HuH-7 (cell line): Measurements from ENCODE around the gene RNF111.

Experiments used
- DNase-seq: peaks from one replicate; pipeline ENCODE4 v3.0.0; 2011; ENCODE audit warnings: low spot score

Gene RNF111

DNA sequence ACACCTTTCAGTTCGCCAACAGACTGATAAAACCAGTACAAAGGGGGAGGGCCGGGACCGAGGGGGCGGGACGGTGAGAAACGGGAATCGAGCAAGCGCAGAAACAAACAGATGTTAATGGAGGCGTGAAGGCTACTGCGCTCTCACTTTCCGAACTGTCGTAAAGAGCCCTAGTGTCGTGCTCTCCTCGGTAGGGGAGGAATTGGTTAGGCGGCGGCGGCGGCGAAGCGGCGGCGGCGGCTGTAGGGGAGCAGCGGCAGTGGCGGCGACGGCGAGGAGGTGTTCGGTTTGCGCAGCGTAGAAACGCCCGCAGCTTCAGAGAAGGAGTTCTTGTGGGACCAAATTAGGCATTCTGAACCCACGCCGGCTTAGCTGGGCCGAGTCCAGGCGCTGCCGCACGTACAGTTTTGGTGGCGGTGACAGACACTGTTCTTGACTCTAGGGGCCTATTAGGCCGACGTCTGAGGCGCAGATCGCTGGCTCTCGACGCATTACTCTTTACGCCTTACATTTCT is at the start of gene RNF111:
Gene RNF111 (plus strand): TSS at position 173 of the 515 bp plus-strand sequence. CDS start 43,160 bp downstream, outside the sequence.
- DNase-seq: peak; percentile 82

DNA sequence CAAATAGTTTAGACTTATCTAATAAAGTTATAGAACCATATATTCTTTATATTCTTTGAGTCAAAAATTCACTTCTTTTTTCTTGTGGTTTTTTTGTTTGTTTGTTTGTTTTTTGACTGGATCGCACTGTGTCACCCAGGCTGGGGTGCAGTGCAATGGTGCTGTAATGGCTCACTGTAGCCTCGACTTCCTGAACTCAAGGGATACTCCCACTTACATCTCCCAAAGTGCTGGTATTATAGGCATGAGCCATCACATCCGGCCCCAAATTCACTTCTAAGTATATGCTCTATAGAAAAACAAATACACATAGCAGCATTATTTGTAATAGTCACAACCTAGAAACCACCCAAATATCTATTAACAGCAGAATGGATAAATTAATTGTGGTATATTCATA is 40.3 kb upstream of the RNF111 start:
- DNase-seq: no peak

DNA sequence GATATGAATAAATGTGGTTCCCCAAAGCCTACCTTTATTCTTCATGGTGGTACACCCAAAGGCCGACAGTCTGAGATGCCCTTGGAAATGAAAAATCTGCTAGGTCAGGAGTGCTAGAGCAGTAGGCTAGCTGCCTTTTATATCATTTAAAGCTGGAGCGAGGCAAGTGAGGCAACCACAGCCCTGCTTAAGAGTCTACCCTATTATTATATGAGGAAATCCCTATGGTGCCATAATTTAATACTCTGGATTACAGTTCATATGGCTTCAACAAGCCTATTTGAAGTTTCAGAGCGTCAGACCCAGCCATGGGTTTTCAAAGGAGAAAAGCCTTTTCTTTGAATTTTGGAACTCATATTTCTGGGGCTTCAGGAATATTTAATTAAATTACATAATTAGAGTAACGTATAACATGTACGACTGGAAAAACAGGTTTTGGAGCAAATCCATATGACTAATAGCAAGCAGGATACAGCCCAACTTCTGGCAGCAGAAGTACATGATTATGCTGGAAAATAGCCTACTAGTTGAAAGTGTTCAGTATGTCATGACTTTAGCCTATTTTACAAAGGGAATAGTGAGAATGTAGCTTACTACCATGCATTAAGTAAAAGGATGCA is 36.0 kb upstream of the RNF111 start:
- no peak for DNase-seq

DNA sequence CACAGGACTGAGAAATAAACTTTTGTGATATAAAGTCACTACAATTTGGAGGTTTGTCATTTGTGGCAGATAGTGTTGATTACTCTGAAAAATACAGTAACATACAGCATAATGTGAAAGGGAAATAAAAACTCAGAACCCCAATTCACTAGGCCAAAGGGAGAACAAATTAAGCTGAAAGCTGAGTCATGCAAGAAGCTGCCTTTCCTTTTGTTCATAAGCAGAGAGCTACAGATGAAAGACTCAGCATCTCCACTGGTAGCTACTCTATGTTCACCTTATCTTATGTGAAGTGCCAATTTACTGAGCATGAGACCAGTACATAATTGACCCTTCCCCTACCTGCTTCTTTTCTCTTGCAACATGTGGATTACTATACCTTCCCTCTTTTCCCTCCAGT is 34.7 kb upstream of the RNF111 start:
- DNase-seq: no peak

DNA sequence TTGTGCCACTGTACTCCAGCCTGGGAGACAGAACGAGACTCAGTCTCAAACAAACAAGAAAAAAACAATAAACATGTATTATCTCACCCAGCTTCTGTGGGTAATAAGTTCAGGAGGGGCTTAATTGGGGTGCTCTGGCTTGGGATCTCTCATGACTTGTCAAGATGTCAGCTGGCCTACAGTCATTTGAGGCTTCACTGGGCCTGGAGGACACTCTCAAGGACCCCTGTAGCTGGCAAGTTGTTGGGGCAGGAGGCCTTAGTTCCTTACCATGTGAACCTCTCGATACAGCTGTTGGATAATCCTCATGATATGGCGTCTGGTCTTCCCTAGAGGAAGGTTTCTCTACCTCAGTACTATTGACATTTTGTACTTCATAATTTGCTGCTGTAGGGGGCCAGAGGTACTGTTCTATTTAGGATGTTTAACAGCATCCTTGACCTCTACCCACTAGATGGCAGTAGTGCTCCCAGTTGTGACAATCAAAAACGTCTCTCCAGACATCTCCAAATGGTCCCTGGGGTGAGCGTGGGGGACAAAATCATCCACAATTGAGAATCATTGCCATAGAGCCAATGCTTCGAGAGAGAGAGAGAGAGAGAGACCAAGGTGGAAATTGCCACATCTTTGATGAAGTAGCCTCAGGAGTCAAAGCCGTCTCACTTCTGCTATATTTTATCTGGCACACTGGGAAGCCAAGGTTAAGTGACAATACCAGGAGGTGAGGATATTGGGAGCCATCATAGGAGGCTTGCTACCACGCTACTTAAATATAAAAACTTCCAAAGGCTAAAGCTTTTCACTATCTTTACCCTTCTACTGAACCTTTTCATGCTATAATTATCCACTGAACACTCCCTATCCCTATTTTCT is 30.1 kb upstream of the RNF111 start:
- peak; percentile 42 for DNase-seq

DNA sequence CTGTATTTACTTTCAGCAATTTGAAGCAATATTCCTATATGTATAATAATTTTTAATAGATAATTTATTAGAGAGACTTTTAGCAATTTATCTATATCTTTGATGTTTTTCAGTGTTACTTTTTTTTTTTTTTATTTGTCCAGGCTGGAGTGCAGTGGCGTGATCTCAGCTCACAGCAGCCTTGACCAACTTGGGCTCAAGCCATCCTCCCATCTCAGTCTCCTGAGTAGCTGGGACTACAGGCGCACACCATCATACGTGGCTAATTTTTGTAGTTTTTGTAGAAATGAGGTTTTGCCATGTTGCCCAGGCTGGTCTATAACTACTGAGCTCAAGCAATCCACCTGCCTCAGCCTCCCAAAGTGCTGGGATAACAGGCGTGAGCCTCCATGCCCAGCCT is 28.7 kb upstream of the RNF111 start:
- DNase-seq: no peak

DNA sequence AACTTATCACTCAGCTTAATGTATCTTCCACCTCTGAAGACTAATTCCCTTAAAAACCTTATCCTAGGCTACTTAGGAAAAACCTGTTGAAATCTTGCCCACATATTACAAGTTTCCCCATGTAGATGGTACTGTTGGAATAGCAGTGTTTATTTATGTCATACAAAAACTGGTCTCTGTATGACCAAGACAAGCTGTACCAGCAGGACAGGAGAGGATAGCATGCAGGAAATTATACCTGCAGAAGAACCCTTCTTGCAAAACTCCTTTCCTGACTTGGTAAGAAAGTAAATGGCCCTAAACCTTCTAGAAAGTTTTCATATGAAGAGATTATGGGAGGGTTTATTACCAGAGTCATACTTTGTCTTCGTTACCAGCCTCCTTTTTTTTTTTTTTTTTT is 25.3 kb upstream of the RNF111 start:
- DNase-seq: no peak

DNA sequence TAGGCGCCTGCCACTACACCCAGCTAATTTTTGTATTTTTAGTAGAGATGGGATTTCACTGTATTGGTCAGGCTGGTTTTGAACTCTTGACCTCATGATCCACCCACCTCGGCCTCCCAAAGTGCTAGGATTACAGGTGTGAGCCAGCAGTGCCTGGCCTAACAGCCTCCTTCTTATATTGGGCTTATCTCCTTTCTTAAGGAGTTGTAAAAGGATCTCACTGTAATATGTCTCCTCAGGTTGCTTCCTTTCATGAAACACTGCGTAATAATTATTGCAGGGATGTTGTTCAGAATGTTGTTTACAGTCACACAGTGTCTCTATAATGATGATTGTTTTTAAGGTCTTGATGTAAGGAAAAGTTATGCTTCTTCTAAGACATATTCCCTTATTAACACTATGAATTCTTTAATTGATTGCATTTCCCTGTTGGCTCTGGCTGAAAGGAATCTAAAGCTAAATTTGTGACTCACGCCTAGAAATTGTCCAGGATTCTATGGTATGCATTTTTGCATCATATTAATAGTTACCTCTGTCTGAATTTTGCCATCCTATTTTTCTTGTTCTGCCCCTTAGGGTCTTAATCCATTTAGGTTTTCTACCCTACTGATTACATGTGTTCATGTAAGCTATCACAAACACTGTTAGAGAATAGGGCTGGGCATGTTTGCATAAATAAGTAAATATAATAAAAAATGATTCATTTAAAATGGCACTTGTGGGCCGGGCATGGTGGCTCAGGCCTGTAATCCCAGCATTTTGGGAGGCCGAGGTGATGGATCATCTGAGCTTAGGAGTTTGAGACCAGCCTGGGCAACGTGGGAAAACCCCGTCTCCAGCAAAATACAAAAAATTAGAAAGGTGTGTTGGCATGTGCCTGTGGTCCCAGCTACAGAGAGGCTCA is 24.5 kb upstream of the RNF111 start:
- DNase-seq: no peak

DNA sequence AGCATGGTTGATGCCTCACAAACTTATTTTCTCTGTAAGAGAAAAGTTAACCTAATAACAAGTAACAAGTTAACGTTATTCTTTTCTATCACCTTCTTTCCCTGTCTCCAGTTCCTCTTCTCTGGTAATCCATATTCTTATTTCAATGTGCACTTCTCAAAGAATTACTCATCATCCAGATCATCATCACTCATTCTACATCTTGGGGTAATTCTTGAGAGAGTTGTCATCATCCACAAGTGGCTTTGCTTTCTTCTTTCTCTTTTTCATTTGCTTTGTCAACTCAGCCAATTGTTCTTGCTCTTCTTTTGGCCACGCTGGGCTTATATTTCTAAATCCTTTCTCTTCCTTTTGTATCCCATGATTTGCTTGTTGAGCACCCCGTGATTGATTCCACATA is 20.8 kb upstream of the RNF111 start:
- DNase-seq: no peak

DNA sequence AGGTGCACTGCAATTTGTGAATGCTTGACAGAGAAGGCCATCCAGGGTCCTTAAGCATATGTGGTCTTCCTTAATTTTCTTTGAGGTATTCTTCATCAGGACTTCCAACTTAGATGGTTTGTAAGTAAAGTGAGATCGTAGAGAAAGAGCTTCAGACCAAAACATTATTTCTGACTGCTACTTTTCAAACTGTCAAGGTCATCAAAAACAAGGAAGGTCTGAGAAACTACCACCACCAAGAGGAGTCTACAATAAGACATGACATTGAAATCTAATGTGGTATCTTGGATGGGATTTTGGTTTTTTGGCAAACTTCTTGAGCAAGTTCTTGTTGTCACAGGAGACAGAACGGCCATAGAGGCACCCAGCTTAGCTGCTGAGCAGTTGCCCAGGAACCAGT is 20.0 kb upstream of the RNF111 start:
- DNase-seq: no peak

DNA sequence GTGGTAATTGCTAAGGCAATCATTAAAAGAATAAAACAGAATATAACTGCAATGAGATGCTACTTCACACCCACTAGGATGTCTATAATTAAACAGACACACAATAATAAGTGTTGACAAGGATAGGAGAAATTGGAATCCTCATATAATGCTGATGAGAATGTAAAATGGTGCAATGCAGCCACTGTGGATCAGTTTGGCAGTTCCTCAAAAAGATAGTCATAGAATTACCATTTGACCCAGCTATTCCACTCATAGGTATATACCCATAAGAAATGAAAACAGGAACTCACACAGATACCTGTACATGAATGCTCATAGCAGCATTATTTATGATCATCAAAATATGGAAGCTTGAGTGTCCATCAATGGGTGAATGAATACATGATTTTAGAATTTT is 9.6 kb upstream of the RNF111 start:
- DNase-seq: no peak

DNA sequence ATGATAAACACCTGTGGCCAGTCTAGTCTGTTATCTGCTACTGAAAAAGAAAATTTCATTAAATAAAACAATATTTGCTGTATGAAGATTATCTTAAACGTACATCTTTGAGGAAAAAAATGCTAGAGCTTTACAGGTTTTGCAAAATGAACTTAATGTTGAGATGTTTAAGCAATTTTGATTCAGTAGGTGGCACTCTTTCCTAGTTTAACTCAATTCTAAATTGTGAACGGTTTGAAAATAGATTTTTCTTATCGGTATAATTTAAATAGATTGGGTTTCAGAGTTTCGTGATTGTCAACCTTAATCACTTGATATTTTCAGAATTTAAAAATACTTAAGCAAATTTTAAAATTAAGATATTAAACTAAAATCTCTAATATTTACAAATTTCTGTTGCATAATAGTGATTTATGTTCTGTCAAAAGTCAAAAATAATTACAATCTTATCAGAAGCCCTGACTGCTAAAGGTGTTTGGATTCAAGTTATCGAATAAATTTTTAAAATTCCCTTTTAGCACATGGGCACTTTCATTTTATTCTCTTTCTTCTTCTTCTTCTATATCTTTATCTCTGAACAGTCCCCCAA is 7.0 kb upstream of the RNF111 start:
- peak; percentile 12 for DNase-seq

DNA sequence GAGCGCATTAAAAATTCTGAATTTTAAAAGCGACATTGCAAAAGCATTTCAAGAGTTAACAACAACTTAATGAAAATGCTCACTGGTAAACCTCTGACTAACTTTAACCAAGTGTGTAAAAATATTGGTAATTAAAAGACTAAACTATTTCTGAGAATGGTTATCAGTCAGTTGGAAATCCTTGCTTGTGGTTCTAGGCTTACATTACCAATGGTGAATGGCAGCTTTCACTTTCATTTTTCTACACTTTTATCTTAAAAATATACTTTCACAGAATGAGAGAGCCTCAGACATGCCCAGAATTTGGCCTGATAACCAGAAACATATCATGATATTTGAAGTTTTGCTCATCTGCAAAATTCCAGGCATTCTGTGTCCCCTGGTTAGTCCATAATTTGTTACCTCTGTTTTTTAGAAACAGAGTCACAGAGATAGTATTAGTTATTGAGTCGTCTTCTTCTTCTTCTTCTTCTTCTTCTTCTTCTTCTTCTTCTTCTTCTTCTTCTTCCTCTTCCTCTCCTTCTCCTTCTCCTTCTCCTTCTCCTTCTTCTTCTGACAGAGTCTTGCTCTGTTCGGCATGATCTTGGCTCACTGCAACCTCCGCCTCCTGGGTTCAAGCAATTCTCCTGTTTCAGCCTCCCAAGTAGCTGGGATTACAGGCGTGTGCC is 5.5 kb upstream of the RNF111 start:
- no peak for DNase-seq

DNA sequence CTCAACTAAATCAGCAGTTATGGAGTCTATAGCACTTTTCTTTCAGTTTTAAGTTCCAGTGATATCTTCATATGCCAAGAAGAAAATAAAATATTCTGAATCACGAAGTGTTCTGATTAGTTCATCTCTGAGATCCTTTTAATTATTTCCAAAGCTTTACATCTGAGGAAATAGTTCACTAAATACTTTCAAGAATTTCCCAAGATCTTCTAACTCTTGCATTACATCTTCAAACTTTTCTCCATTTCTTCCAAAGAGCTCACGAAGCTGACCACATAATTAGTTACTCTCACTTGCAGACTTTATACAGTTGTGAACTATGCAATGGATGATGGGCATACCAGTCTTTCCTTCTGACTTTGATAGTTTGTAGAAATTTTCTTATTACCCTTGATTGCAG is 4.2 kb upstream of the RNF111 start:
- no peak for DNase-seq

DNA sequence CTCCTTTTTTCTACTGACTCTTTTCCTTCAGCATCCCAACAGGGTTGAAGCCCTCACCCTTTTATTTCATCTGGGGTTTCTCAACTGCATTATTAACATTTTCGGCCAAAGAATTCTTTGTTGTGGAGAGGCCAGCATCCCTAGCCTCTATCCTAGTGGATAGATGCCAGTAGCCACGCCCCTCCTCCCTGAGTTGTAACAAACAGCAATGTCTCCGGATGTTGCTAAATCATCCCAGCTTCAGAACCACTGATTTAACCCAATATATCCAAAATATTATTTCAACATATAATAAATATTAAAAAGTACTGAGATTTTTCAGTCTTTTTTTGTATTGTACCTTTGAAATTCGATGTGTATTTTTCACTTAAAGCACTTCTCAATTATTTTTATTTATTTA is 2.0 kb upstream of the RNF111 start:
- DNase-seq: no peak

DNA sequence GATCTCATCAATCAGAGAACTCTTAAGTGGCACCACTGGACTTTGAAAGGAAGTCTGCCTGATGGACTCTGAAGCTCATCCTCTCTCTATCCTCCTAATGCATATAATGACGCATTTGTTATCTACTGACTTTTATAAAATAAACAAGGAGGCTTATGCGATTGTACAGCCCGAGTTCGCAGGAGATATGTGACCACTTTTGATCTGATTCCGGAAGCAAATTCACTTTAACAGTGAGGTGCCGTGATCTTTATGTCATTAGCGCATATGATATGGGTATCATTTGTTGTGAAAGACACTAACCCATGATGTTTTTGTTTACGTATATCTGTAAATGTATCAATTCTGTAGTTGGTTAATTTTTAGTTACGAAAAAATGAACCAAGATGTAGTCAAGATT is 427 bp upstream of the RNF111 start:
- DNase-seq: peak; percentile 7

DNA sequence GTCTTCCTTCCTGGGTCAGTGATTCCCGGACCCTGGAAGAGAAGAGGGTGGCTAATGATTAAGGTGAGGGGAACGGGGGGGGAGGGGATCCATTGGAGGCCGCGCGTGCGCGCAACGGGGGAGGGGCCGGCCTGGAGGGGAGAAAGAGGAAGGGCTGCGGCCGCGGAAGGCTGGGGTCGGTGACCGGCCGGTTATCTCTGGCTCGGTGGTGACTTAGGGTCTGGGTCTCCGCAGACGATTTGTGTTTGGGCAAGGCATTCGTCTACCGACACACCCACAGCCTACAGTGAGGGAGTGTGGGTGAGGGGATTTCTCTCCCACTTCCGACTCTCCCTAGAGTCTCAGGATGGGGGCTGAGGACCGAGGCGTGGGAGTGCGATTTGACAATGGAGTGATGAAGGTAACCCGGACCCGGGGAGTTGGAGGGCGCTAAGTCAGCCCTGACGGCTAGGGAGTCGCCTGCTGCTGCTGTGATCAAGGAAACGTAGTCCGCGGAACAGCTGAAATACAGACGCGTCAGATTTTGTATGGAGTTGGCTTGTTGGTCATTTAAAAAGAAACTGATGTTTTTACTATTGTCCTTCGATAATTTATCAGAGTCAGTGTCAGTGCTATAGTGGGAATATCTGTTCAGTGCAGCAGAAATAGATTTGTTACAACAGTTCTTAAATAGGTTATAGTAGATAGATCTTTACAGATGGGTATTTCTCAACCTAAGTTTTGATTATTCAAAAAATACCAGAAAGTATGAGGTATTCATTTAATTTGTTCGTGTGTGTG is 733 bp downstream of the RNF111 start:
- peak; percentile 67 for DNase-seq

DNA sequence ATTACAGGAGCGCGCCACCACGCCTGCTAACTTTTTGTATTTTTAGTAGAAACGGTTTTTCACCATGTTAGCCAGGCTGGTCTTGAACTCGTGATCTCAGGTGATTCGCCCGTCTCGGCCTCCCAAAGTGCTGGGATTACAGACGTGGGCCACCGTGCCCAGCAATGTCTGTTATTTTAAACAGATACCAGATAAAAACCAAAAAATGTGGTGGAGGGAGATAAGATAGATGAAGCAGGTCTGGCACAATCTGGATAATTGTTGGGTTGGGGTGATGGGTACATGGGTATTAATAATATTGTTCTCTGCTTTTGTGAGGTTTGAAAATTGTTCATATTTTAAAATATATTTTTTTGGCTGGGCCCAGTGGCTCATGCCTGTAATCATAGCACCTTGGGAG is 4.7 kb downstream of the RNF111 start:
- no peak for DNase-seq

DNA sequence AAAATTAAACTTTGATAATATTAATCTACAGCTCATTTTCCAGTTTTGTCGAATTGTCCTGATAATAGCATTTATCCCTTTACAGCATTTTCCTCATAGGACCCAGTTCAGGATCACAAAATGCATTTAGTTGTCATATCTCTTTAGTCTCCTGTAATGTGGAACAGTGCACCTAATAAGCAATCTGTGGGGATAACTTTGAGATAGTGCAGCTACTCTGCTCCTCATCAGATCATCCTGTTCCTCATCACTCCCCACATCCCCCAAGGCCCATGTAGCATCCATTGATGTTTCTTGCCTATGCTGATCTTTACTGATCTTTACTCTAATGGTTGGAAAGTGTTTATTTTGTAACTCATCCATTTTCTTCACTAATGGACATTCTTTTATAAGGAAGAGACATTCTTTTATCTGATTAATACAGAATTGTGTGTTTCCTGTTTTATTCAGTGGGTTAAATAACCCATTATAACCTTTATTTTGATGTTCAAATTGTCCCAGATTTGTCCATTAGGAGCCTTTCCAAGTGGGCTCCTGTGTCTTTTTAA is 7.5 kb downstream of the RNF111 start:
- no peak for DNase-seq

DNA sequence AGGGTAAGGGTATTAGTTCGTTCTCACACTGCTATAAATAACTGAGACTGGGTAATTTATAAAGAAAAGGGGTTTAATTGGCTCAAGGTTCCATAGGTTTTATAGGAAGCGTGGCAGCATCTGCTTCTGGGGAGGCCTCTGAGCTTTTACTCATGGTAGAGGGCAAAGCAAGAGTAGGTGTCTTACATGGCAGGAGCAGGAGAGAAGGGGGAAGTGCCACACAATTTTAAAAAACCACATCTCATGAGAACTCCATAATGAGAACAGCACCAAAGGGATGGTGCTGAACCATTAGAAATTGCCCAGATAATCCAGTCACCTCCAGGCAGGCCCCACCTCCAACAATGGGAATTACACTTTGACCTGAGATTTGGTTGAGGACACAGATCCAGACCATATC is 12.2 kb downstream of the RNF111 start:
- DNase-seq: no peak
